Stimulated activated CD8-positive, alpha-beta memory T cell treated with anti-CD3 and anti-CD28 coated beads, Interleukin-7, amount 100 ng/mL, for 1 hour (primary cell): ENCODE data around the gene JOSD1.
A peak's percentile ranks its signal among the peaks of the same experiment; 100 is the strongest.
"Not testable (repeated sequence)": the region's sequence is repeated elsewhere in the genome, so short reads cannot be mapped to it uniquely, and the experiment has no call there.

ENCODE experiments used
- DNase-seq, 2 donors: peaks; one replicate each; pipeline ENCODE4 v3.0.0-alpha.2; 2020; ENCODE audit warnings: low read depth in 2 of 2

Gene JOSD1

DNA sequence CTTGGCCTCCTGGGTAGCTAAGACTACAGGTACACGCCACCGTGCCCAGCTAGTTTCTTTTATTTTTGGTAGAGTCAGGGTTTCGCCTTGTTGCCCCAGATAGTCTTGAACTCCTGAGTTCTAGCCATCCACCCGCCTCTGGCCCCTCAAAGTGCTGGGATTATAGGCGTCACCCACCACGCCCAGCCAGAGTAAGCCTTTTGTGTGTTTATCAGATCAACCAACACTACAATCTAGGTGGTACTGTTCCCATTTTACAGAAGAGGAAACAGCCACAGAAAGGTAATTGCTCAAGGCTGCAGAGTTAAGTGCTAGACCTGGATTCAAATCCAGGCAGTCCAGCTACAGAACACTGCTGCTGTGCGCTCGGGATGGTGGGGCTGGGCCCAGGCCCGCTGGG, 15.8 kb downstream of the JOSD1 start:
- DNase-seq = no peak

DNA sequence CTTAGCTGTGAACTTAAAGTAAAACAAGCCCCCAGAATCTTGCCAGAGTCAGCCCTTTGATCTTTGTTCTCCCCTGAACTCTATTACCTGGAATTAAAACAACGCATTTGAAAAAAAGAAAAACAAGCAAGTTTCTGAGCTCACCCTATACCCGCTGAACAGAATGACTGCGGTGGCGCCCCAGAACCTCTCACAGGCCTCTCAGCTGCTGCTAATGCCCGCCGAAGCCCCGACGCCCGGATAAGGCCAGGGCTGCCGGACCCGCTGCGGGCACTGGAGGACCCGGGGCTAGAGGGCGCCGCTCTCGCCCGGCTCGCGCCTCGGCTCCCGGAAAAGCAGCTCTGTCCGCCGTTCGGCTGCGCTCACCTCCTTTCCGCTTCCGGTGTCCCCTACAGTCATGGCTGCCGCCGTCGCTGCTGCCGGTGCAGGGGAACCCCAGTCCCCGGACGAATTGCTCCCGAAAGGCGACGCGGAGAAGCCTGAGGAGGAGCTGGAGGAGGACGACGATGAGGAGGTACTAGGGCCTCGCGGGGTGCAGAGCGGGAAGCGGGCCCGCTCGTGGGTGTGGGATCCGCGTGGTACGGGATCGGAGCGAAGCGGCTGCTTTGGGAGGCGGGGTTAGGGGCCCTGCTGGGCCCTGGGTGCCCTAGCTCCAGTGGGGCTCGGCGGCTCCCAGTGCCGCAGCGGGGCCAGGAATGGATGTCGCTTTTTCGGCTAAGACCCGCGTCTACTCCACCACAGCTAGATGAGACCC, 19.0 kb downstream of the JOSD1 start, which contains the start of gene TOMM22:
Gene TOMM22, plus strand, starts transcription at position 376 of the 754 bp plus-strand sequence. Its CDS starts 22 bp downstream, at position 398.
- peak; percentile 68 to 72 for DNase-seq

DNA sequence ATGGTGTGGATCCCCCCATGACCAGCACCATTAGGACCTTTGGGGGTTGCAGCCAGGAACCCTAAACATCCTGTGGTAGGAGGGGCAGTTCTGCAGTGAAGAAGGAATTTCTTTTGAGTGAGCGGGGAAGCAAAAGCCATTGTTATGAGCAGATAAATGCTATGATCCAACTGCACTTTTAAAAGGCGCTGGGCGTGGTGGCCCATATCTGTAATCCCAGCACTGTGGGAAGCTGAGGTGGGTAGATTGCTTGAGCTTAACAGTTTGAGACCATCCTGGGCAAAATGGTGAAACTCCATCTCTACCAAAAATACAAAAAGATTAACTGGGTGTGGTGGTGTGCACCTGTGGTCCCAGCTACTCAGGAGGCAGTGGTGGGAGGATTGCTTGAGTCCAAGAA, 24.9 kb downstream of the JOSD1 start:
- no peak for DNase-seq

DNA sequence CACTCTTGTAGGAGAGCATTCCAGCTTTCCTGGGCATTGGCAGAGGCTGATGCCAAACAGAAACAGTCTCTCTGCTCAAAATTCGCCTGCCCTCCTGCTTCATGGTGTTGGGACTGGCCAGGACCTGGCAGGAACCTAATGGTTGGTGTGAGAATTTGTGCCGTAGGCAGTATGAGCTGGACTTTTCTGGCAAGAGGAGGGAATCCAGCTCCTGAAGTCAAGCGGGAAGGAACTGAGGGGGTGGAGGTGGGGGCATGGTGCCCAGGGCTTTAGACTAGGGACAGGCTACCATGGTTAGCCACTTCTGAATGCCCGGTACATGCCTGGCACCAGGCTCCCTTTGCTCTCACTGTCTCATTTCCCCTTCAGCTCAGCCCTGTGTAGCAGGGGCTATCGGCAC, 25.9 kb downstream of the JOSD1 start:
- DNase-seq = no peak

DNA sequence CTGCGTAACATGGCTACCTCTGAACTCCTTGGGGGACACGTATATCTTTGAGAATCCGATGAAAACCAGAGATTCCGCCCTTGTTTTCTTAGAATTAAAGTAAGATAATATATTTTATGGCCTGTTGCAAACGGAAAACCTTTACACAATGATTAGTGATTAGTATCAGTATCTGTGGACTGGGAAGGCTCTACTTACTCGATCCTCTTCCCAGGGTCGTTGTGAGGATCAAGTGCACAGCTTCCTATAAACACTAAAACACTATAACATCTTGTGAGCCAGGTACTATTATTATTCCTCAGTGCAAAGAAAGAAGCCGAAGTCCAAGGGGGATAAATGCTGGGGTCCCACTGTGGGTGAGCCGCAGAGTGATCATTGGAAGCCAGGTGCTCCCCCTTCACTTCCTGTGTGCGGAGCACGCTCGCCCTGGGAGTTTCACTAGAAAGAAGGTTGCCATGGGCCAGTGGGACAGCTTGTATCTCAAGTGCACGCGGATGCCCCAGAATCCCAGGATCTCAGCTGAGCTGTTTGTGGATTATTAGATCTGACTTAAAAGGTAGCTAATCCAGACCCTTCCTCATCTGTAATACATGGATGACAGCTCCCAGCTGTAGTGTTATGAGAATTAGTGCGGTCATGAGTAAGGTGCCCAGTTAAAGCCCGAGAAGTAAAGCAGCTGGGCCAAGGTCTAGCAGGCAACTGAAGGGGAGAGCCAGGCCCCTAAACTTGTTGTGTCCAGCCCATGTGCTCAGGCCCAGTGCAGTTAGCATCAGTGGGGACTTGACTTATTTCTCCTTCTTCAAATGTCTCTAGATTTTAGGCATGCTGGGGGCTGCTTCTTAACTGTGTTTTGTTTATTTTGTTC, 43.5 kb downstream of the JOSD1 start:
- no peak for DNase-seq

DNA sequence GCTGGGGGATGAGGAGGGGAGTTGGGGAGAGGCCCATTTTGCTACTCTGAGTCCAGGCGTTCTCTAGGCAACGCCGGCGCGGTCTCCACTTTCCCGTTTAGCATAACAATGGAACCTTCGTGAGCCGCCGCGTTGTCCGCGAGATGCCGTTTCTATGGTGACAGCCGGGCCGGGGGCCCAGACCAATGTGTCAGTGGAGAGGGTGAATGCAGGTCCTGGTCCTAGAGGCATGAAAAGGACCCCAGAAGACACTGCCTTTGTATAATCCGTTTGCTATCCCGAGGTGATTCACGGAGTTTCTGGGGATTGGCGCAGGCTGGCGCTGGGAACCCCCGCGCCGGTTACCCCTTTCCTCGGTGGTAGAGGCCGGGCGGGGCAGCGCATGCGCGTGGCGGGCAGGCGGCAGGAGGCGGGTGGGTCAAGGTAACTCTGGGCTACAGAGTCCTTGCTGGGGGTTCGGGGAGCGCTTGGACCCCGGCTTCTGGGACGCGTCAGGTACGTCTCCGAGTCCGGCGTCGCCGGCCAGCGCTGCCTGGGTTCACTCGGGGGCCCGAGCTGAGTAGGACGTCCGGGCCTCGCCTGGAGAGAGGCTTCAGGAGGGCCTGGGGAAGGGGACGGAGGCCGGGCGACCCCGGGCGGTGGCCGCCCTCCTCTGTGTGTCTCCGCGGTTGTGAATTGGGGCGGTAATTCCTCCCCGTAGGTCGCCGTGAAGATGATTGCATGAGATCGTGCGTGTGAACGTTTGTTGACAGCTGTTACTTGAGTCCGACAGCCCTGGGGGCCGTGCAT, 44.3 kb downstream of the JOSD1 start, which contains the start of the genes CBY1 and FAM227A:
Gene CBY1, plus strand, starts transcription at position 383 of the 789 bp plus-strand sequence. CDS start 11,417 bp downstream, outside the sequence.
Gene FAM227A, minus strand, starts transcription at position 137 of the 789 bp plus-strand sequence. CDS start 6,224 bp downstream, outside the sequence.
- peak; percentile 65 to 74 for DNase-seq

DNA sequence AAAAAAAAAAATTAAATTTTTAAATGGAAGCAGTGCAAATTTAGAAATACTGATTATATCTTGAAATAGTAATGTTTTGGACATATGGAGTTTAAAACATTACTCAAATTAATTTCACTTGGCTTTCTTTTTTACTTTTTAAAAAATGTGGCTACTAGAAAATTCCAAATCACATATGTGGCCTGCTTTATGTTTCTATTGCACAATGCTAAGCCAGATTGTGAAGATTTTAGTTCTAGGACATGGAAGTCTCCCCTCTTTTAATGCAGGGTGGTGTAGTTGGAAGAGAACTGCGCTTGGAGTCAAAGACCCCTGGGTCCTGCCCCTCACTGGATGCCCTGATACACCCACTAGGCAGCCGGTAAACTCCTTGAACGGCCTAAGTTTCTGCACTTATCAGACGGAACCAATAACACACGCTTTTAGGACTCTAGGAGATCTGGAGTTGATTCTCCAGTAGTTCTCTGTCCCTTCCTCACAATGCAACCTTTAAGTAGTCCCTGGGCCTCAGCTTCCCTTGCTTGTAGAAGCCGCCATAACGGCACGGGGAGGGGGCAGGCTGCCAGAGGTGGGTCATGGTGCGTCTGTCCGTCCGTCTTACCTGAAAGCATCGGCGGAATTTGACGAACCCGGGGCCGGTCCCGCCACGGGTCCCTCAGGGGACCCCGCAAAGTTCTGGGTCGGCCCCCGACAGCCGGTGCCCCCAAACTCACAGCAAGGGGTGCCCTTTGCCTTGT, 45.1 kb downstream of the JOSD1 start:
- DNase-seq = no peak

DNA sequence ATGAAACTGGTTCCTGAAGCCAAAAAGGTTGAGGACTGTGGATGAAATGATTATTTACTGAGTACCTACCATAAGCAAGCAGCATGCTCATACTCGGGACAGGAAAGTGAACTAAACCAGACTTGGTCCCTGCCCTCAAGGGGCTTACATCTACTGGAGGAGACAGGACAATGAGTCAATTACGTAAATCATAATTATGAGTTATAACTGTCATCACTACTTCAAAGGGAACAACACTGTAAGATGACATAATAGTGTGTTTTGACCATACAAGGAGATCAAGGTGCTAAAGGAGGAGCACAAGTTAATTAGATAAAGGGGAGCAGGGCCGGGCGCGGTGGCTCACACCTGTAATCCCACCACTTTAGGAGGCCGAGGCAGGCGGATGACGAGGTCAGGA, 47.0 kb downstream of the JOSD1 start:
- no peak for DNase-seq

DNA sequence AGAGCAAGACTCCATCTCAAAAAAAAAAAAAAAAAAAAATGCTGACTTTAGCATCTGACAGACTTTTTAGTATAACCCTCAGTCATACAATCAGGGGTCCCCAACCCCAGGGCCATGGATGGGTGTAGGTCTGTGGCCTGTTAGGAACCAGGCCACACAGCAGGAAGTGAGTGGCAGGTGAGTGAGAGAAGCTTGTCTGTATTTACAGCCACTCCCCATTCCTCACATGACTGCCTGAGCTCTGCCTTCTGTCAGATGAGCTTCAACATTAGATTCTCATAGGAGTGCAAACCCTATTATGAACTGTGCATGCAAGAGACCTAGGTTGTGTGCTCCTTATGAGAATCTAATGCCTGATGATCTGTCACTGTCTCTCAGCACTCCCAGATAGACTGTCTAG, 47.9 kb downstream of the JOSD1 start:
- DNase-seq = no peak

DNA sequence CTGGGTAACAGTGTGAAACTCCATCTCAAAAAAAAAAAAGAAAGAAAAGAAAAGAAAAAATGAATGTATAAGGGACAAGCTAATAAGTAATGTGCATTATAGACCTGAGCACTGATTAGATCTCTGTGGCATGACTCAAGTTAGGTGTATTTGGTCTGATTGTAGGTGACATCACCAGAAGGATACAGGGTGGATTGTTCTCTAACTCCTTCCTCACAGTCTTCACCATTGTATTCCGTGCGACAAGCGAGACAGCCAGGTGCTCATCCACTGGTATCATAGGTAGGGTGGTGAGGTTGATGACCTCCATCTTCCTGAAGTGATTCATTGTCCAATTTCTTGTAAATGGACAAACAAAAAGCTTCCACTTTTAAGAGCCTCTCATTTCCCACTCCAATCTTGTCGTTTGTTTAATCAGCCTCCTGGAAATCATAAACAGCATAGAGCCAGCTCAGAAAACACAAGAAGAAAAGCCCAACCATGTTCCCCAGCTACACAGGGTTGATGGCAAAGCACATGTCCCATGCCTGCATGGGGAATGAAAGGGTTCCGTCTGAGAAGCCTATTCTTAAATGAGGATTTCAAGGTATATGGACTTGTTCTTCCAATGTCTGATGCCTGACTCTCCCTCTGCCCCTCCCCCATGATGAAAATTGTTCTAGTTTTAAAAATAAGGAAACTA, 50.8 kb downstream of the JOSD1 start:
- DNase-seq = no peak

DNA sequence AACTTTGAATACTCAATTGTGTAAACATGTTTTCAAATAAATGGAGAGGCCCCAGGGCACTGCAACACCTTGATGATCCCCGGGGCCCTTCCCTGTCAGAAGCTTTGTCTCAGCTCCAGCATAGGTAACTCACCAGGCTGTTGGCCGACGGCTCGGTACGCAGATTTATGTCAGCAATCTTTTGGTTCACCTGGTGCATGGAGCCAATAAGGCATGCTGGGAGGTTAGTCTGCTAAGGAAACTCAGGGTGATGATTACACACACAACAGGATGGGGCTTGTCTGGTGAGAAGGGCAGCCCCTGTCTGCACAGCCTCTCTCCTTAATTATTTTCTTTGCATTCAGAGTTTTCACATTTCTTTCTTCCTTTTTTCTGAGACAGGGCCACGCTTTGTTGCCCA, 55.3 kb downstream of the JOSD1 start:
- no peak for DNase-seq

DNA sequence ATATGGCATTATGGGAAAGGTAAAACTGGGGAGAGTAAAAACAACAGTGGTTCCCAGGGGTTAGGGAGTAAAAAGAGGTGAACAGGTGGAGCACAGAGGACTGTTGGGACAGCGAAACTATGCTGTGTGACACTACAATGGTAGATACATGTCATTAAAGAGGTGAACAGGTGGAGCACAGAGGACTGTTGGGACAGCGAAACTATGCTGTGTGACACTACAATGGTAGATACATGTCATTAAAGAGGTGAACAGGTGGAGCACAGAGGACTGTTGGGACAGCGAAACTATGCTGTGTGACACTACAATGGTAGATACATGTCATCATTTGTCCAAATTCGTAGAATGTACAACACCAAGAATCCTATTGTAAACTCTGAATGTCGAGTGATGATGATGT, 56.5 kb downstream of the JOSD1 start:
- DNase-seq = not testable (repeated sequence)

DNA sequence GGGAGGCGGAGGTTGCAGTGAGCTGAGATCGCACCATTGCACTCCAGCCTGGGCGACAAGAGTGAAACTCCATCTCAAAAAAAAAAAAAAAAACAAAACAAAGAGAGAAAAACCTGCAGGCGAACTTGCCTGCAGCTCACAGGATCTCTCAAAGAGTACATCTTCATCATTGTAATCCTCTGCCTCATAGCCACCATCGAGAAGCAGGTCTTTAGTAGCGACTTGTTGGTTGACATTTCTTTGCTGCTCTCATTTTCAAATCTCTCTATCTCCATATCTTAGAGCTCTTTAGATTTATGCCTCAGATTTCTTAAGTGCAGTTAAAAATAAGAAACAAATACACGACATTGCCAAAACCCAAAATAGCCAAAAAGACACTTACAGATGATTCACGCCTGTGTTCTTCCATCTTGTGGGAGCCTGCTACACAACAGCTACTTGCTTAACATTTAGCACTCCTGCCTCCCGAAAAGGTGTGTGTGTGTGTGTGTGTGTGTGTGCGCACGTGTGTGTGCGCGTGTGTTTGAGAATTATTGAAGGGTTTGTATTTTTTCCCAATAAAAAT, 59.2 kb downstream of the JOSD1 start:
- no peak for DNase-seq

DNA sequence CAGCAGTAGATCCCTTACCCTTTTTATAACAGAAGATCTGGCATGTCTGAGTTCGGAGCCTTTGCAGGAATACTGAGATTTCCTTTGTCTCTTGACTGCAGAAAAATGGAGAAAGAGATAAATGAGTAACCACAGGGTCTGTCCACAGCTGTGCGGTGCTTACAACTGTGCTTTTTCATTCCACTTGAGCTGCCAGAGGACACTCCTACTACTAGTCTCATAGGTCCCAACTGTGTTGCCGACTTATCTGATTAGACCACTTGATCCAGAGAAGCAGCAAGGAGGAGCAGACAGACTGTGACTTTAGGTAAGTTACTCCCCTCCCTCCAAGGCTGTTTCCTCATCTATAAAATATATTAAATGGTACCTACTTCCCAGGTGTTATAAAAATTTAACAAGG, 62.0 kb downstream of the JOSD1 start:
- DNase-seq = no peak

DNA sequence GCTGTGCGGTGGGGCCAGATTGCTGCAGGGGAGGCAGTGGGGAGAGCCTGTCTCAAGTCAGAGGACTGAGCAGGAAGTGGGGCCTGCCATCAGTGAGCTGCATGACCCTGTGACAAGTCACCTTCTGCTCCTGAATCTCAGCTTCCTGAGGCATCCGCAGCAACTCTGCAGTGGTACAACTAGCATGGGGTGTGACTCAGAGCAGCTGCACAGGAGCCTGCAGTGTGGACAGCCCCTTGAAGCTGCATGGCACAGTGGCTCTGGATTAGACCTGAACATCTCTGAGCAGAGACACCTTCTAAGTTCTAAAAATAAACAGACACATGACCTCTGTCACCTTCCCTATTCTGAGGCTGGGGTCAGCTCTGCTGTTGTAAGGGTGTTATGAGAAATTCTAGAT, 62.5 kb downstream of the JOSD1 start:
- no peak for DNase-seq
